Epithelial cell of esophagus (primary cell): ENCODE data around the gene MLKL.
A peak's percentile ranks its signal among the peaks of the same experiment; 100 is the strongest.

Source experiments
- DNase-seq: peaks from one replicate; pipeline ENCODE4 v3.0.0; 2010; ENCODE audit warnings: low read depth
- H3K4me3 ChIP-seq: 2 replicates; pipeline ENCODE4 v1.5.1; 2011; ENCODE audit warnings: mild to moderate bottlenecking, low read length, control low read depth
- CTCF ChIP-seq: IDR thresholded peaks from 2 replicates; pipeline ENCODE4 v1.5.1; 2011; ENCODE audit warnings: low read depth, mild to moderate bottlenecking, low read length, control low read depth, inconsistent platforms; ENCODE audit not compliant: insufficient read depth; ENCODE audit errors: missing control alignments

The MLKL gene

GRCh38 chr16:74717367-74717766, 16.7 kb upstream of the MLKL start:
- DNase-seq, result no peak
- no peak overlapping the region for H3K4me3 ChIP-seq
- TF ChIP-seq CTCF, result no peak

GRCh38 chr16:74716355-74716754, 15.7 kb upstream of the MLKL start:
- DNase-seq, result no peak
- TF ChIP-seq CTCF, result no peak
- H3K4me3 ChIP-seq, result no peak overlapping the region

GRCh38 chr16:74713876-74714275, 13.2 kb upstream of the MLKL start:
- TF ChIP-seq CTCF, result no peak
- DNase-seq, result no peak
- H3K4me3 ChIP-seq, result no peak overlapping the region

- TF ChIP-seq CTCF, result no peak
- no peak for DNase-seq
- H3K4me3 ChIP-seq, result no peak overlapping the region
Observed at GRCh38 chr16:74713325-74713724, 12.7 kb upstream of the MLKL start.

GRCh38 chr16:74711938-74712337, 11.3 kb upstream of the MLKL start:
- H3K4me3 ChIP-seq, result no peak overlapping the region
- no peak for TF ChIP-seq CTCF
- DNase-seq, result no peak

GRCh38 chr16:74710401-74710800, 9.7 kb upstream of the MLKL start:
- H3K4me3 ChIP-seq, result no peak overlapping the region
- TF ChIP-seq CTCF, result no peak
- DNase-seq, result no peak

- no peak overlapping the region for H3K4me3 ChIP-seq
- peak; percentile 85 for DNase-seq
- TF ChIP-seq CTCF, result peak; percentile 97
Observed at GRCh38 chr16:74709441-74709877, 8.8 kb upstream of the MLKL start.
